ENCODE measurements around the gene MOB1B. TPM values are rescaled to one million over a fixed set of nuclear protein-coding genes. Genes with fewer than 3 reads are reported as not detected.
"Not testable (repeated sequence)": the region's sequence is repeated elsewhere in the genome, so short reads cannot be mapped to it uniquely, and the experiment has no call there.

MOB1B gene
- total RNA-seq, 2 experiments from 2014 or later: 14.4 to 16.2 TPM

GRCh38 chr4:71026086-71026485 is 123.9 kb downstream of the MOB1B start:
- H3K9me3 Mint-ChIP-seq: no peaks in the 10 kb centered on the region
- H3K27ac Mint-ChIP-seq: no peak overlapping the region
- intact Hi-C loops (cut with micrococcal nuclease): no loop called here
- CTCF ChIA-PET: interaction anchor here (0.7 to 2.4 kb wide), 3 partner anchors 12 to 187 kb away, joined by 3 to 7 read pairs (median 4); no protein-coding TSS in a partner anchor
- H3K36me3 Mint-ChIP-seq (ENCODE audit: low read depth): peaks cover 22% of the 10 kb centered on the region
- no peak overlapping the region for H3K4me3 Mint-ChIP-seq
- H3K27me3 Mint-ChIP-seq (ENCODE audit: low read depth): no peaks in the 10 kb centered on the region
- peaks cover 5% of the 10 kb centered on the region for H3K4me1 Mint-ChIP-seq (ENCODE audit: low read depth)
- no peak for DNase-seq

- intact Hi-C loops (cut with micrococcal nuclease): no loop called here
- H3K36me3 Mint-ChIP-seq (ENCODE audit: low read depth): peaks cover 26% of the 10 kb centered on the region
- peaks cover 5% of the 10 kb centered on the region for H3K4me1 Mint-ChIP-seq (ENCODE audit: low read depth)
- CTCF ChIA-PET: interaction anchor here (0.6 kb wide), 1 partner anchor 306 kb away, joined by 3 read pairs; the partner anchor contains the start of gene RUFY3
- DNase-seq: no peak
- H3K9me3 Mint-ChIP-seq: no peaks in the 10 kb centered on the region
- no peak overlapping the region for H3K27ac Mint-ChIP-seq
- H3K27me3 Mint-ChIP-seq (ENCODE audit: low read depth): no peaks in the 10 kb centered on the region
- H3K4me3 Mint-ChIP-seq: no peak overlapping the region
Measured at GRCh38 chr4:71027611-71028010, 125.4 kb downstream of the MOB1B start.

GRCh38 chr4:71029504-71029903 is 127.3 kb downstream of the MOB1B start:
- Mint-ChIP-seq H3K4me1 (ENCODE audit: low read depth) (no peaks in the 10 kb centered on the region), H3K4me3 (no peak overlapping the region), H3K9me3 (no peaks in the 10 kb centered on the region), H3K27me3 (ENCODE audit: low read depth) (no peaks in the 10 kb centered on the region), H3K36me3 (ENCODE audit: low read depth) (peaks cover 19% of the 10 kb centered on the region), H3K27ac (no peak overlapping the region)
- CTCF ChIA-PET: no interaction called here
- DNase-seq: no peak
- intact Hi-C loops (cut with micrococcal nuclease): no loop called here

GRCh38 chr4:71032106-71032505 is 129.9 kb downstream of the MOB1B start:
- H3K9me3 Mint-ChIP-seq; CTCF ChIA-PET; H3K4me3 Mint-ChIP-seq; H3K27ac Mint-ChIP-seq; intact Hi-C loops (cut with micrococcal nuclease); H3K4me1 Mint-ChIP-seq (ENCODE audit: low read depth); DNase-seq; H3K27me3 Mint-ChIP-seq (ENCODE audit: low read depth): not testable (repeated sequence)
- peaks cover 12% of the 10 kb centered on the region for H3K36me3 Mint-ChIP-seq (ENCODE audit: low read depth)

Other genes with a start within 250 kb of the MOB1B start
- gene JCHAIN, start 235.9 kb upstream of the MOB1B start, total RNA-seq: not detected
- gene UTP3, start 213.8 kb upstream of the MOB1B start, total RNA-seq: 10 to 100 TPM; 18.7 to 20.0 TPM
- 10 to 100 TPM; 14.9 to 18.0 TPM for gene RUFY3, start 180.4 kb upstream of the MOB1B start, total RNA-seq
- gene GRSF1, start 62.5 kb upstream of the MOB1B start, total RNA-seq: 10 to 100 TPM; 66.7 to 75.0 TPM
- 10 to 100 TPM; 32.1 to 34.1 TPM for gene DCK, start 91.3 kb downstream of the MOB1B start, total RNA-seq